ENCODE results near the gene LTC4S.
"Not testable (repeated sequence)": the region's sequence is repeated elsewhere in the genome, so short reads cannot be mapped to it uniquely, and the experiment has no call there.

Gene LTC4S

DNA sequence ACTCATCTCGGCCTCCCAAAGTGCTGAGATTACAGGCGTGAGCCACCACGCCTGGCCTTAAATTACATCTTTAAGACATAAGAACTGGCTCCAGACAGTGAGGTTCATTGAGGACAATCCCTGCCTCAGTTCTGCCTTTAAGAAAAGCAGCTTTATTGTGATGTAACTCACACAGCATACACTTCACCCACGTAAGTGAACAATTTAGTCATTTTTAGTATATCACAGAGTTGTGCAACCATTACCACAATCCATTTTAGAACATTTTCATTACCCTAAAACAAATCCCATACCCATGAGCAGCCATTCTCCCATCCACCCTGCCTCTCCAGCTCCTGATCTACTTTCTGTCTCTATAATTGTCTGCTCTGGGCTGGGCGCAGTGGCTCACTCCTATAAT is 24.0 kb upstream of the LTC4S start:
- DNase-seq: no peak

DNA sequence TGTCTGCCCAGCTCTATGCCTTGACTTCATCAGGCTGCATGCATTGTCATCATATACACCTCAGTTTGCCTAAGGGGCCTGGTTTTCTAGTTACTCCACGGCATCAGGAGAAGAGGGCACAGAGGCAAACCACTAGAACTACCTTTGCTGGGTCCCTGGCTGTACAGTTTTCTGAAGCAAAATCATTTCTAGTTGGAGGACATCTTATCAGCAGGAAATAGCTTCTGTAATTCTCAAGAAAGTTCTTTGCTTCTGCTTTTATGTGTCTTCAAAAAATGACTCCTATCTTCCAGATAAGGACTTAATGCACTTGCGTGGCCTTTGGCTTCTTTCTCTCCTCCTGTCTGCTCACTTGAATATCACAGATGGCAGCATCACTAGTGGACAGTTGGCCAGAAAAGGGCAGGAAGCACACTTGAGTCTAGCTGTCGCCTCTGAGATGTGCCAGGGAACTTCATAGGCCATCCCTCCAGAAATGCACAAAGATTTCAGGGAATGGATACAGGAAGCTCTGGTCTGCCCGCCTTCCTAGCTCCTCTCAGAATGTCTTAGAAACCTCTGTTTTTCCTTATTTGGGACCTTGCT is 22.4 kb upstream of the LTC4S start:
- DNase-seq: no peak

DNA sequence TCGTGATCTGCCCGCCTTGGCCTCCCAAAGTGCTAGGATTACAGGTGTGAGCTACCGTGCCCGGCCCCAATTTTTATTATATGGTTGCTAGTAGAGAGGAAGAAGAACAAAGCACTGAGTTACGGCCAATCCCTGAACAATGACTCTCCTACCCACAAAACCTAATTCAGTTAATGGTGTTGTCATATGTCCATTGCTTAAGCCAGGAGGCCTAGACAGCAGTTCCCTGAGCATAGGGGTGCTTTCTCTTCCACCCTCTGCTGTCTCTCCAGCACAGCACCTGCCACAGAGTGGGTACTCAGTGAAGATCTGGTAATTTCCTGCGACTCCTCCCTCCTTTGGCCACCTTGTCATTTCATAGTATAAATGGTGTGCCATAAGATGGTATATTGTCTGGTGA is 21.4 kb upstream of the LTC4S start:
- DNase-seq: no peak

GRCh38 chr5:179773686-179774040 is 20.1 kb upstream of the LTC4S start:
- no peak for DNase-seq

DNA sequence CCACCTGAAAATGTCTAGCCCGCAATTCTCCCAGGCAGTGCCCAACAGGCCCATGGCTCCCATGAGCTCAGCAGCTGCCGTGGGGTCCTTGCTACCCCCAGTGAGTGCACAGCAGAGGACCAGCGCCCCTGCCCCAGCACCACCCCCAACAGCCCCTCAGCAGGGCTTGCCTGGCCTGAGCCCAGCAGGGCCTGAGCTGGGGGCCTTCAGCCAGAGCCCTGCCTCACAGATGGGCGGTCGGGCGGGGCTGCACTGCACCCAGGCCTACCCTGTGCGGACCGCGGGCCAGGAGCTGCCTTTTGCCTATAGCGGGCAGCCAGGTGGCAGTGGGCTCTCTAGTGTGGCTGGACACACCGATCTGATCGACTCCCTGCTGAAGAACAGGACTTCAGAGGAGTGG is 19.3 kb upstream of the LTC4S start:
- DNase-seq: no peak

DNA sequence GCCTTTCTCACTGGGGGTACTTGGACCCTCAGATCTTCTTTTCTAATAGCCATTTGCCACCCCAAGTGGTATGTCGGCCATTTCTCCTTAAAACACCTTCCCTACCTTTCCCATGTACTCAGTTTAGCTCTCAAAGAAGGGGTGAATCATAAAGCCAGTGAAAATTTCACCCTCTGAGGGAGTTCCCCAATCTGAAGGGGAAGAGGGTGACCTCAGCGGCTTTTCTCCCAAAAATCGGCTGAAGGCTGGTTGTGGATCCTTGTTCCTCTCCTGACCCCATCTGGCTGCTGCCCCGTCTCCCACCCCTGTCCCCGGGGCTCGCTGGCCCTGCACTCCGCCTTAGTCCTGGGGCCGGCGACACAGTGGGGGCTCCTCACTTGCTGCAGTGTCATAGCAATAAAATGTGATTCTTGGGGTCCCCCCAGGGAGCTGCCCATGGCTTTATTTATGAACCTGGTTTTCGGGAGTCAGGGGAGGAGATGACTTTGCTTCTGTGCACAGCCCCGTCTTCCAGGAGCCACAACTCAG is 17.3 kb upstream of the LTC4S start:
- no peak for DNase-seq

DNA sequence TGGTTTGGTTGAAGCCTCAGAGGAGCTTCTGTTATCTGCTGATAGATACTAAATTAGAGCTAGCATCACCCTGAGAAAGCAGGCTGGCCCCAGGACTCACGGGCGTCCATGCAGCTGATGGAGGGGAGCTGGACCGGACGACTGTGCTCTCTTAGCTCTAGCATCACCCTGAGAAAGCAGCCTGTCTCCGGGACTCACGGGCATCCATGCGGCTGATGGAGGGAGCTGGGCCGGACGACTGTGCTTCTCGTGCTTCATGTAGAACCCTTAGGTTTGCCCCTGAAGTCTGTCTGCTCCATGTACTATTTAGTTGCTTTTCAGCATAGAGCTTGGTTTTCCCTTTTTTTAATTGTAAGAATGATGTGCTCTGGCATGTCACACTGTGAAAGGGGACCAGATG is 16.3 kb upstream of the LTC4S start:
- DNase-seq: no peak

DNA sequence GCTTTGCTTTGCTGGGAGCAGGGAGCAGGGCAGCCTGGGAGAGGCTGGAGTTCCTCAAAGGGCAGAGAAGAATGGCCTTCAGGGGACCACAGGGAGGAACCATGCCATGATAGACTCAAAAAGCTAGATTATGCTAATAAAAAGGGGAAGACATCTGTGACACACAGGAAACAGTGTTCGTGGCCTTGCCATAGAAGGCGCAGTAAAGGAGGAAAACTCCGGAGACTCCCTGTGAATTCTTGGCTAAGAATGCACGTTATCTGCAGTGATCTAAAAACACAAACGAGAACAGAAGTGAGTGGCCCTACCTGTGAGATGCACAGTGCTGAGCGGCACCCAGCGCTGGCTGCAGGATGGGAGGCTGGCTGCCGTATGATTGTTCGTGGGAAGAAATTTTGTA is 15.9 kb upstream of the LTC4S start:
- no peak for DNase-seq

GRCh38 chr5:179778591-179778990 is 15.2 kb upstream of the LTC4S start:
- no peak for DNase-seq

DNA sequence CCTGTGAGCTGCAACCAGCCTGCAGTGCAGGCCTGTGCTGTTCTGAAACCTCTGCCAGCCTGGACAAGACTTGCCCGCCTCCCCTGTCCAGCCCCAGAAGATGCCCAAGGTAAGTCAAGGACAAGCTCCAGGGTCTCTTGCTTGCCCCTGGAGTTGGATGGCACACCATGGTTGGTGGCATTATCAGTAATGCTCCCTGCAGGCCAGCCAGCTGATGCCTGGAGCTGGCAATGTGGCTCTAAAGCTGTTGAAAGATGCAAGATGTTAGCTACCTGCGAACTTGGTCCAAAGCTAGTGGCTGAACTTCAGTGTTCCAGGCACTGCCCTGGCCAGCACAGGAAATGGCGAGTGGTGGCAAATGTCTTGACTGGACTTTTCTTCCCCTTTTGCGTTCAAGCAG is 14.0 kb upstream of the LTC4S start:
- no peak for DNase-seq

DNA sequence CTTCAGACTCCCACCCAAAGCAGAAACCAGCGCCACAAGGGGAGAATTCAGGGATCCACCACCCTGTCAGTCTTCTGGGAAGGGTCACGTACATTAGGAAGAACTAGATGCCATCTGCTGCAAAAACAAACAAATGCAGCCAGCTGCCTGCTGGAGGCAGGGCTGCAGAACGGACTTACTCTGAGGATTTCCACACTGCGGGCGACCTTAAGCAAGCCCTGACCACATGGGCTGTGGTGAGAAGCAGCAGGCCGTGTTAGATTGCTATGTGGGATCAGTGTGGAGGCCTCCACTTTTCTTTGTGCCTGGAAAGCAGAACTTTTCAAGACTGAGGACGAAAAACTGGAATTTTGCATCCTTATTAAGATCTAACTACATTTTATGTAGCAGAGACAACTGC is 13.4 kb upstream of the LTC4S start:
- no peak for DNase-seq

DNA sequence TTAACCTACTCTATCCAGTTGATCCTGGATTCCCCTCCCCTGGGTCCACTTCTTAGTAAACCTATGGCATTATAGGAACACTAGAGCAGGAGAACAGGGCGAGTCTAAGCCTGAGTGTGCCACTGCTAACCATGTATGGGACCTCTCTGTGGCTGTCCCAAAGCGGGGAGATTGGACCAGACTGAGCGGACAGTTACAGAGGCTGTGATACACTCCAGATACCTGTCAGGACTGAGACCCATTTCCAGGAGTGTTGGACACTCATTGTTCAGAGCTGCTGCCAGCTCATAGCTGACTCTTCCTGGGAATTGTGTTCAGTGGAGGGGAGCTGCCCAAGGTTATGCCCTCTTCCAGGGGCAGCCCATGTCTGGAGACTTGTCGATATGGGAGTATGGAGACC is 11.9 kb upstream of the LTC4S start:
- no peak for DNase-seq

DNA sequence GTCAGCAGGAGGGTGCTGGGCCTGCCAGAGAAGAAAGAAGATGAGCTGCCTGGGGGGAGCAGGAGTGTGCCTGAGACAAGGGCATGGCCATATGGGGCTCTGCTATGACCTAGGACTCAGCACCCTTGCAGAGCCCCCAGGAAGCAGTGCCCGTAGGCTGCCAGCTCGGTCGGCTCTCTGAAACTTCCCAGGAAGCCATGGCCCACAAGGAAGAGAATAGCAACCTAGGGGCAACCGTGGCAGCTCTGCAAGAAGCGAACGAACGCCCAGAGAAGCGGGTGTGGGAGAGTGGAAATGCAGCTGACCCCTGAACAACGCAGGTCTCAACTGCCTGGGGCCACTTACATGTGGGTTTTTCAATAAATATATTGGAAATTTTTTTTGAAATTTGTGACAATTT is 10.7 kb upstream of the LTC4S start:
- DNase-seq: no peak

GRCh38 chr5:179786861-179787260 is 6.9 kb upstream of the LTC4S start:
- no peak for DNase-seq

GRCh38 chr5:179788193-179788854 is 5.5 kb upstream of the LTC4S start:
- DNase-seq: no peak

GRCh38 chr5:179789278-179789677 is 4.5 kb upstream of the LTC4S start:
- DNase-seq: not testable (repeated sequence)

GRCh38 chr5:179791881-179792611 is 1.7 kb upstream of the LTC4S start:
- no peak for DNase-seq

GRCh38 chr5:179792612-179793467 is 946 bp upstream of the LTC4S start:
- DNase-seq: no peak

DNA sequence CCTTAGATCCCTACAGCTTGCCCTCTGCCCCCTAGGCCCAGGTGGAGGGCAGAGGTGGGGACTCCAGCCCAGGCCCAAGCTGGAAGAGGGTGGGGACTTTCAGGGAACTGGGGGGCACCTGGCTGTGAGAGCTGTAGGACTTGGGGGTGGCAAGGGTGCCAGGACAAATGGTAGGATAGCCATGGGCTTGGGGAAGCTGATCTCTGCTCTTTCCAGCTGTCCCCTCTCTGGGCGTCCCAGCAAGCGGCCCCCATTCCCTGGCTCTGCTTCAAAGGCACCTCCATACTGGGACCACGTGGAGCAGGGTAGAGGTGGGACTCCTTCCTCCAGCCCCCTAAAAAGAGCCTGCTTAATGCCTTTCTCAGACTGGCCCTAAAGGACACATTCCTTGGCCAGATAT is 385 bp downstream of the LTC4S start:
- DNase-seq: no peak

- no peak for DNase-seq
Measured at GRCh38 chr5:179794575-179794974, 789 bp downstream of the LTC4S start.

- no peak for DNase-seq
Measured at GRCh38 chr5:179795049-179795862, 1.5 kb downstream of the LTC4S start.
